ENCODE measurements around the gene UBE2QL1.

- no peak for TF ChIP-seq CTCF (IDR thresholded peaks at IDR 0.05)
- TF ChIP-seq EZH2 (IDR thresholded peaks at IDR 0.05; ENCODE audit: borderline replicate concordance, insufficient read depth, low read depth, low read length, poor library complexity, severe bottlenecking), result no peak
Measured at GRCh38 chr5:6408627-6409446, 39.8 kb upstream of the UBE2QL1 start.
